Activated CD4-positive, CD25-positive, alpha-beta regulatory T cell treated with anti-CD3 and anti-CD28 coated beads, Interleukin-2, amount 50 U/mL, for 72 hours (primary cell): Measurements from ENCODE around the gene JAKMIP3.

ENCODE experiments used
- DNase-seq: peaks from one replicate; pipeline ENCODE4 v3.0.0; 2021

The JAKMIP3 gene

GRCh38 chr10:132044803-132045202, 20.9 kb upstream of the JAKMIP3 start:
- no peak for DNase-seq

GRCh38 chr10:132045324-132045723, 20.4 kb upstream of the JAKMIP3 start:
- no peak for DNase-seq

GRCh38 chr10:132047575-132048293, 18.0 kb upstream of the JAKMIP3 start:
- no peak for DNase-seq

GRCh38 chr10:132048294-132048667, 17.5 kb upstream of the JAKMIP3 start:
- no peak for DNase-seq

- no peak for DNase-seq
Observed at GRCh38 chr10:132050191-132050590, 15.6 kb upstream of the JAKMIP3 start.

- no peak for DNase-seq
Observed at GRCh38 chr10:132052124-132052523, 13.6 kb upstream of the JAKMIP3 start.

GRCh38 chr10:132054564-132054963, 11.2 kb upstream of the JAKMIP3 start:
- DNase-seq, result no peak

- no peak for DNase-seq
Observed at GRCh38 chr10:132055616-132056015, 10.1 kb upstream of the JAKMIP3 start.

- no peak for DNase-seq
Observed at GRCh38 chr10:132056663-132057062, 9.1 kb upstream of the JAKMIP3 start.

GRCh38 chr10:132057191-132057681, 8.5 kb upstream of the JAKMIP3 start:
- DNase-seq, result no peak

GRCh38 chr10:132058111-132058745, 7.5 kb upstream of the JAKMIP3 start:
- DNase-seq, result no peak

- DNase-seq, result no peak
Observed at GRCh38 chr10:132058793-132059759, 6.7 kb upstream of the JAKMIP3 start.

GRCh38 chr10:132059760-132060508, 5.8 kb upstream of the JAKMIP3 start:
- no peak for DNase-seq

- no peak for DNase-seq
Observed at GRCh38 chr10:132061030-132061429, 4.7 kb upstream of the JAKMIP3 start.

GRCh38 chr10:132061465-132061864, 4.3 kb upstream of the JAKMIP3 start:
- no peak for DNase-seq

GRCh38 chr10:132062116-132062515, 3.6 kb upstream of the JAKMIP3 start:
- no peak for DNase-seq

GRCh38 chr10:132062641-132063390, 2.9 kb upstream of the JAKMIP3 start:
- DNase-seq, result no peak

- DNase-seq, result no peak
Observed at GRCh38 chr10:132063432-132063831, 2.3 kb upstream of the JAKMIP3 start.

GRCh38 chr10:132064082-132064755, 1.5 kb upstream of the JAKMIP3 start:
- DNase-seq, result no peak

GRCh38 chr10:132064771-132065437, 842 bp upstream of the JAKMIP3 start:
- no peak for DNase-seq

GRCh38 chr10:132066186-132066585, 440 bp downstream of the JAKMIP3 start:
- no peak for DNase-seq
